IMR-90 (cell line): Measurements from ENCODE around the gene FBLN7. TPM values are rescaled to one million over a fixed set of nuclear protein-coding genes. Genes with fewer than 3 reads are reported as not detected.

Experiments used
- ATAC-seq: fragments of 200-7000 bp; cut with Tn5 transposase; 2 replicates; pipeline ENCODE4 v1.9.1; 2020; ENCODE audit warnings: low read depth, mild to moderate bottlenecking, moderate library complexity
- BruUV-seq: library from RNA; stranded (reverse); fragments of 400-500 nt; replicated peaks from 2 replicates; lab custom pipeline; 2021; lab: Mats Ljungman, UMichigan
- CTCF ChIA-PET: fragments of 300-600 bp; formaldehyde crosslinking; extraction: SDS; loops from one replicate; lab custom pipeline; 2021; ENCODE audit warnings: antibody characterized with exemption; lab: Yijun Ruan, JAX
- POLR2A ChIA-PET: fragments of 300-600 bp; sonication (Branson Sonifier 250); formaldehyde crosslinking; loops from one replicate; lab custom pipeline; 2022; ENCODE audit warnings: antibody characterized with exemption; ENCODE audit not compliant: unreplicated experiment; lab: Charles Lee
- DNase-seq: peaks from one replicate; pipeline ENCODE4 v3.0.0; 2013
- H2AFZ ChIP-seq: replicated peaks from 2 replicates; pipeline ENCODE3; 2013; ENCODE audit warnings: low read length, mild to moderate bottlenecking; ENCODE audit not compliant: poor library complexity
- H2AK5ac ChIP-seq: 2 replicates; pipeline ENCODE4 v1.6.1; 2013; ENCODE audit warnings: low read depth, low read length, inconsistent platforms
- H2AK9ac ChIP-seq: replicated peaks from 2 replicates; pipeline ENCODE3; 2013; ENCODE audit warnings: mild to moderate bottlenecking, low read depth, low read length, moderate library complexity; ENCODE audit not compliant: poor library complexity
- H2BK120ac ChIP-seq: 2 replicates; pipeline ENCODE4 v1.6.1; 2013; ENCODE audit warnings: low read depth, low read length, inconsistent platforms
- H2BK15ac ChIP-seq: 3 replicates; pipeline ENCODE4 v1.6.1; 2013; ENCODE audit warnings: low read depth, low read length, inconsistent platforms
- H2BK20ac ChIP-seq: 2 replicates; pipeline ENCODE4 v1.6.1; 2013; ENCODE audit warnings: low read depth, mild to moderate bottlenecking, inconsistent platforms, low read length, moderate library complexity
- H2BK5ac ChIP-seq: 2 replicates; pipeline ENCODE4 v1.6.1; 2013; ENCODE audit warnings: mild to moderate bottlenecking, low read depth, low read length, inconsistent platforms; ENCODE audit not compliant: poor library complexity, severe bottlenecking
- H3K14ac ChIP-seq: replicated peaks from 2 replicates; pipeline ENCODE4 v1.6.1; 2013; ENCODE audit warnings: low read depth, low read length, inconsistent platforms
- H3K18ac ChIP-seq: 2 replicates; pipeline ENCODE4 v1.6.1; 2013; ENCODE audit warnings: low read depth, low read length, control low read depth
- H3K23ac ChIP-seq: 2 replicates; pipeline ENCODE4 v1.6.1; 2013; ENCODE audit warnings: low read depth, low read length, inconsistent platforms
- H3K27ac ChIP-seq: 2 replicates; pipeline ENCODE4 v1.5.1; 2013; ENCODE audit warnings: mild to moderate bottlenecking, control low read depth, low read length; ENCODE audit not compliant: insufficient read depth
- H3K27me3 ChIP-seq: 2 replicates; pipeline ENCODE4 v1.6.1; 2013; ENCODE audit warnings: low read length; ENCODE audit not compliant: control insufficient read depth, insufficient read depth
- H3K36me3 ChIP-seq: 2 replicates; pipeline ENCODE4 v1.6.1; 2013; ENCODE audit warnings: low read length, mixed read lengths; ENCODE audit not compliant: control insufficient read depth, insufficient read depth
- H3K4ac ChIP-seq: 2 replicates; pipeline ENCODE4 v1.6.1; 2013; ENCODE audit warnings: low read depth, low read length, inconsistent platforms
- H3K4me1 ChIP-seq: 2 replicates; pipeline ENCODE4 v1.6.1; 2013; ENCODE audit warnings: low read length, mixed read lengths; ENCODE audit not compliant: control insufficient read depth, insufficient read depth
- H3K4me2 ChIP-seq: 2 replicates; pipeline ENCODE4 v1.6.1; 2013; ENCODE audit warnings: low read depth, mild to moderate bottlenecking, control low read depth, low read length, moderate library complexity
- H3K4me3 ChIP-seq: 2 replicates; pipeline ENCODE4 v1.5.1; 2013; ENCODE audit warnings: low read depth, mild to moderate bottlenecking, control low read depth, low read length, moderate library complexity; ENCODE audit not compliant: insufficient read depth
- H3K56ac ChIP-seq: 2 replicates; pipeline ENCODE4 v1.6.1; 2013; ENCODE audit warnings: low read length, inconsistent platforms; ENCODE audit not compliant: insufficient read depth; ENCODE audit errors: extremely low read depth
- H3K79me1 ChIP-seq, 2 experiments: 2 replicates each; pipeline ENCODE4 v1.6.1; 2013; ENCODE audit warnings: low read length in 2 of 2, inconsistent platforms in 1 of 2, low read depth in 1 of 2
- H3K9ac ChIP-seq: 2 replicates; pipeline ENCODE4 v1.6.1; 2013; ENCODE audit warnings: low read depth, low read length, control low read depth
- H3K9me1 ChIP-seq: 2 replicates; pipeline ENCODE4 v1.6.1; 2013; ENCODE audit warnings: low read length, inconsistent platforms; ENCODE audit not compliant: insufficient read depth
- H3K9me3 ChIP-seq: 2 replicates; pipeline ENCODE4 v1.6.1; 2013; ENCODE audit warnings: low read length; ENCODE audit not compliant: control insufficient read depth, insufficient read depth
- H4K20me1 ChIP-seq: 2 replicates; pipeline ENCODE4 v1.6.1; 2013; ENCODE audit warnings: low read length, inconsistent platforms; ENCODE audit not compliant: insufficient read depth
- H4K5ac ChIP-seq: 2 replicates; pipeline ENCODE4 v1.6.1; 2013; ENCODE audit warnings: mild to moderate bottlenecking, low read depth, low read length, control low read depth
- H4K8ac ChIP-seq, 2 experiments: 2 replicates each; pipeline ENCODE4 v1.6.1; 2013; ENCODE audit warnings: low read depth in 2 of 2, low read length in 2 of 2, control low read depth in 1 of 2, inconsistent platforms in 1 of 2
- H4K91ac ChIP-seq: 2 replicates; pipeline ENCODE4 v1.6.1; 2013; ENCODE audit warnings: low read depth, low read length, inconsistent platforms; ENCODE audit not compliant: insufficient read depth
- BHLHE40 ChIP-seq: fragments of 150-350 bp; IDR thresholded peaks from 2 replicates; pipeline ENCODE4 v1.6.1; 2016; ENCODE audit warnings: mild to moderate bottlenecking, low read depth, low read length
- CEBPB ChIP-seq: IDR thresholded peaks from 2 replicates; pipeline ENCODE4 v1.6.1; 2012; ENCODE audit warnings: low read depth, low read length, improper control_type of control experiment
- CHD1 ChIP-seq: IDR thresholded peaks from 2 replicates; pipeline ENCODE4 v1.6.1; 2012; ENCODE audit warnings: low read depth, low read length, improper control_type of control experiment
- CTCF ChIP-seq: conservative IDR thresholded peaks from 2 replicates; pipeline ENCODE4 v1.5.1; 2012; ENCODE audit warnings: mild to moderate bottlenecking, low read depth, low read length, improper control_type of control experiment
- ELK1 ChIP-seq: fragments of 150-350 bp; IDR thresholded peaks from 2 replicates; pipeline ENCODE4 v1.6.1; 2016; ENCODE audit warnings: low read depth, mild to moderate bottlenecking, low read length, moderate library complexity, borderline replicate concordance
- FOS ChIP-seq: fragments of 150-350 bp; IDR thresholded peaks from 2 replicates; pipeline ENCODE4 v1.6.1; 2016; ENCODE audit warnings: low read depth, low read length
- MAFK ChIP-seq: IDR thresholded peaks from 2 replicates; pipeline ENCODE4 v1.6.1; 2012; ENCODE audit warnings: low read depth, low read length, improper control_type of control experiment
- MAZ ChIP-seq: IDR thresholded peaks from 2 replicates; pipeline ENCODE4 v1.6.1; 2012; ENCODE audit warnings: low read depth, mild to moderate bottlenecking, low read length, improper control_type of control experiment, moderate library complexity, borderline replicate concordance
- MXI1 ChIP-seq: IDR thresholded peaks from 2 replicates; pipeline ENCODE4 v1.6.1; 2012; ENCODE audit warnings: low read depth, mild to moderate bottlenecking, low read length, moderate library complexity, borderline replicate concordance
- NFE2L2 ChIP-seq: fragments of 150-350 bp; IDR thresholded peaks from 2 replicates; pipeline ENCODE4 v1.6.1; 2016; ENCODE audit warnings: low read depth, mild to moderate bottlenecking, low read length
- POLR2A ChIP-seq: IDR thresholded peaks from 2 replicates; pipeline ENCODE4 v1.6.1; 2012; ENCODE audit warnings: mild to moderate bottlenecking, low read depth, low read length
- RAD21 ChIP-seq: IDR thresholded peaks from 2 replicates; pipeline ENCODE4 v1.6.1; 2012; ENCODE audit warnings: low read length, improper control_type of control experiment
- RCOR1 ChIP-seq: IDR thresholded peaks from 2 replicates; pipeline ENCODE4 v1.6.1; 2012; ENCODE audit warnings: mild to moderate bottlenecking, low read length, improper control_type of control experiment; ENCODE audit not compliant: insufficient replicate concordance
- RFX5 ChIP-seq: IDR thresholded peaks from 2 replicates; pipeline ENCODE4 v1.8.0; 2012; ENCODE audit warnings: low read depth, mild to moderate bottlenecking, low read length, moderate library complexity
- SMC3 ChIP-seq: fragments of 150-350 bp; IDR thresholded peaks from 2 replicates; pipeline ENCODE4 v1.6.1; 2016; ENCODE audit warnings: low read depth, mild to moderate bottlenecking, antibody characterized with exemption, low read length, moderate library complexity
- USF2 ChIP-seq: fragments of 150-350 bp; IDR thresholded peaks from 2 replicates; pipeline ENCODE4 v1.6.1; 2017; ENCODE audit warnings: mild to moderate bottlenecking, antibody characterized with exemption, low read length, low read depth
- WGBS, 2 experiments: methylation state at CpG; one replicate each; pipeline versions ENCODE4 v1.1.5 to v1.1.7; 2013; ENCODE audit warnings: missing lambda C conversion rate in 2 of 2; ENCODE audit not compliant: insufficient read length in 1 of 2; ENCODE audit errors: extremely low coverage in 2 of 2; 5-methylcytosine and 5-hydroxymethylcytosine counted together
- dilution Hi-C: fragments of 300-500 bp; cut with HindIII; formaldehyde crosslinking; loops from one replicate; pipeline ENCODE4 v1.14.3; 2018; ENCODE audit warnings: low sequenced_read_pairs; ENCODE audit not compliant: unreplicated experiment
- in situ Hi-C: fragments of 300-500 bp; cut with MboI; formaldehyde crosslinking; loops from 3 replicates; pipeline ENCODE4 v1.14.3; 2019; ENCODE audit warnings: low sequenced_read_pairs, inconsistent platforms, mixed read lengths
- intact Hi-C: fragments of 100-400 bp; cut with micrococcal nuclease; formaldehyde crosslinking; loops from 2 replicates; pipeline ENCODE4 v1.10.0; 2022
- polyA plus RNA-seq, 3 experiments: library from polyadenylated mRNA; depleted of rRNA; stranded (reverse); fragments of >200 nt; gene quantifications; 2 replicates each; pipeline ENCODE4 v1.2.3, GENCODE V29; 2012; ENCODE audit warnings: low replicate concordance in 1 of 3
- total RNA-seq: library from RNA; depleted of rRNA; stranded (reverse); fragments of >200 nt; gene quantifications from 2 replicates; pipeline ENCODE4 v1.2.3, GENCODE V29; 2012

FBLN7 gene
- total and polyA plus RNA-seq, 2 of the 4 experiments (the other 2 are of a cell fraction), result 0.18 to 1.2 TPM

- H2BK15ac ChIP-seq, result no peak overlapping the region
- H3K14ac ChIP-seq, result no peak overlapping the region
- H2BK120ac ChIP-seq, result no peak overlapping the region
- no peak overlapping the region for H2AK9ac ChIP-seq
- H3K4ac ChIP-seq, result no peak overlapping the region
- no peak overlapping the region for H3K56ac ChIP-seq
- H4K20me1 ChIP-seq, result no peaks in the 10 kb centered on the region
- dilution Hi-C loops (no loop called here), in situ Hi-C loops (no loop called here), intact Hi-C loops (no loop called here)
- no peaks in the 10 kb centered on the region for H3K36me3 ChIP-seq
- ChIA-PET POLR2A (no interaction called here), CTCF (no interaction called here)
- no peak overlapping the region for H3K27ac ChIP-seq
- no peak overlapping the region for H3K4me3 ChIP-seq
- H3K9ac ChIP-seq, result no peak overlapping the region
- no peak overlapping the region for H3K23ac ChIP-seq
- H4K8ac ChIP-seq, result no peak overlapping the region
- H2AK5ac ChIP-seq, result no peak overlapping the region
- H2AFZ ChIP-seq, result no peak overlapping the region
- H4K5ac ChIP-seq, result no peak overlapping the region
- H3K27me3 ChIP-seq, result peaks cover 6% of the 10 kb centered on the region
- ATAC-seq (no peak), DNase-seq (no peak)
- TF ChIP-seq RAD21, result no peak
- no peak for TF ChIP-seq CEBPB
- TF ChIP-seq RFX5, result no peak
- no peak for TF ChIP-seq MAFK
- no peak for TF ChIP-seq POLR2A
- no peak for TF ChIP-seq FOS
- no peak for TF ChIP-seq SMC3
- TF ChIP-seq RCOR1, result no peak
- no peak for TF ChIP-seq MXI1
- no peak for TF ChIP-seq USF2
- no peak for TF ChIP-seq ELK1
- no peak for TF ChIP-seq MAZ
- TF ChIP-seq BHLHE40, result no peak
- TF ChIP-seq NFE2L2, result no peak
- no peak for TF ChIP-seq CHD1
- TF ChIP-seq CTCF, result no peak
- H3K9me3 ChIP-seq, result no peaks in the 10 kb centered on the region
- no peak overlapping the region for H2BK20ac ChIP-seq
- H3K4me2 ChIP-seq, result no peak overlapping the region
- no peaks in the 10 kb centered on the region for H3K79me1 ChIP-seq
- no peak overlapping the region for H4K91ac ChIP-seq
- H3K18ac ChIP-seq, result no peak overlapping the region
- 0 out of 2 replicates have a peak, but pooled peaks cover 3% of the 10 kb centered on the region for H3K9me1 ChIP-seq
- no peak overlapping the region for H2BK5ac ChIP-seq
- 98% methylated on average over 17 of the region's 31 CpGs; no CpG with 5 or more reads in 1 of the 2 experiments for WGBS, 2 experiments
- no peaks in the 10 kb centered on the region for H3K4me1 ChIP-seq
- no TSS peak for BruUV-seq
Measured at GRCh38 chr2:112187046-112187715, 49.0 kb downstream of the FBLN7 start.
